Naive thymus-derived CD4-positive, alpha-beta T cell (primary cell): ENCODE results near the gene CDK5RAP1. TPM values are rescaled to one million over a fixed set of nuclear protein-coding genes. Genes with fewer than 3 reads are reported as not detected.

Experiments
- ATAC-seq: fragments of 150-1000 bp; cut with Tn5 transposase; 2 replicates; pipeline ENCODE4 v1.10.0; 2021; ENCODE audit warnings: mild to moderate bottlenecking, moderate library complexity
- CTCF ChIA-PET: fragments of 350-600 bp; sonication (Branson Sonifier 250); formaldehyde crosslinking; loops from one replicate; lab custom pipeline; 2021; ENCODE audit warnings: antibody characterized with exemption; lab: Charles Lee
- POLR2A ChIA-PET: fragments of 350-600 bp; sonication (Branson Sonifier 250); formaldehyde crosslinking; loops from one replicate; lab custom pipeline; 2021; ENCODE audit warnings: antibody characterized with exemption, inconsistent platforms; lab: Charles Lee
- DNase-seq, 9 donors: peaks; one replicate each; pipeline versions ENCODE4 v3.0.0 to v3.0.0-alpha.2; 2020 to 2022; ENCODE audit warnings: mixed read lengths in 1 of 9
- H3K27ac ChIP-seq: one replicate; pipeline ENCODE4 v1.7.0; 2013; ENCODE audit warnings: mild to moderate bottlenecking, low read depth, low read length, moderate library complexity
- H3K27me3 ChIP-seq, 2 donors: one replicate each; pipeline ENCODE4 v1.7.0; 2013; ENCODE audit warnings: low read length in 2 of 2, mild to moderate bottlenecking in 2 of 2, moderate library complexity in 2 of 2; ENCODE audit not compliant: control insufficient read depth in 2 of 2, insufficient read depth in 2 of 2
- H3K36me3 ChIP-seq, 3 experiments: 1 replicate in 2 of 3; 2 replicates in 1 of 3; pipeline ENCODE4 v1.7.0; 2013; ENCODE audit warnings: low read length in 3 of 3, mild to moderate bottlenecking in 3 of 3, moderate library complexity in 1 of 3; ENCODE audit not compliant: insufficient read depth in 3 of 3, control insufficient read depth in 2 of 3
- H3K4me1 ChIP-seq, 2 donors: one replicate each; pipeline ENCODE4 v1.7.0; 2013; ENCODE audit warnings: low read length in 2 of 2, mild to moderate bottlenecking in 2 of 2, moderate library complexity in 1 of 2; ENCODE audit not compliant: control insufficient read depth in 2 of 2, insufficient read depth in 2 of 2
- H3K4me3 ChIP-seq: 2 replicates; pipeline ENCODE4 v1.7.0; 2013; ENCODE audit warnings: mild to moderate bottlenecking, low read length
- H3K9me3 ChIP-seq, 3 experiments: 1 replicate in 2 of 3; 2 replicates in 1 of 3; pipeline ENCODE4 v1.7.0; 2013; ENCODE audit warnings: low read length in 3 of 3; ENCODE audit not compliant: control insufficient read depth in 2 of 3
- H3K27ac Mint-ChIP-seq, 9 donors: one replicate each; pipeline ENCODE4 v1.8.0; 2020 to 2022; ENCODE audit warnings: mixed read lengths in 9 of 9, mild to moderate bottlenecking in 8 of 9, moderate library complexity in 5 of 9, inconsistent platforms in 2 of 9
- H3K27me3 Mint-ChIP-seq, 5 donors: one replicate each; pipeline ENCODE4 v1.8.0; 2021 to 2022; ENCODE audit warnings: mixed read lengths in 5 of 5, mild to moderate bottlenecking in 1 of 5
- H3K36me3 Mint-ChIP-seq, 5 donors: one replicate each; pipeline ENCODE4 v1.8.0; 2020 to 2022; ENCODE audit warnings: mixed read lengths in 5 of 5, mild to moderate bottlenecking in 3 of 5, inconsistent platforms in 1 of 5
- H3K4me1 Mint-ChIP-seq, 7 donors: one replicate each; pipeline ENCODE4 v1.8.0; 2020 to 2022; ENCODE audit warnings: mixed read lengths in 7 of 7, mild to moderate bottlenecking in 3 of 7, inconsistent platforms in 1 of 7
- H3K4me3 Mint-ChIP-seq, 10 donors: one replicate each; pipeline ENCODE4 v1.8.0; 2020 to 2022; ENCODE audit warnings: mild to moderate bottlenecking in 10 of 10, mixed read lengths in 10 of 10, moderate library complexity in 6 of 10, inconsistent platforms in 2 of 10
- H3K9me3 Mint-ChIP-seq, 11 donors: one replicate each; pipeline ENCODE4 v1.8.0; 2020 to 2022; ENCODE audit warnings: mixed read lengths in 11 of 11, mild to moderate bottlenecking in 4 of 11, inconsistent platforms in 1 of 11, moderate library complexity in 1 of 11
- intact Hi-C, 2 donors: fragments of 100-400 bp; cut with micrococcal nuclease; formaldehyde crosslinking; loops; one replicate each; pipeline ENCODE4 v1.15.1; 2023
- polyA plus RNA-seq, 2 donors: library from polyadenylated mRNA; unstranded; fragments of 300-500 nt; fragmentation: Illumina TruSeq; gene quantifications; one replicate each; pipeline ENCODE4 v1.2.3, GENCODE V29; 2021
- total RNA-seq, 6 experiments: library from RNA in 5 of 6; stranded (reverse) in 5 of 6; gene quantifications; 1 replicate in 5 of 6; 2 replicates in 1 of 6; pipeline ENCODE4 v1.2.3 and lab custom pipeline; 2021 to 2026

CDK5RAP1 gene
- total RNA-seq (10 to 100 TPM; 33.6 to 51.8 (median 49.4) TPM), polyA plus RNA-seq (10 to 100 TPM; 41.4 to 48.1 TPM), total RNA-seq (lab: John Stamatoyannopoulos, UW) (62.7 reads per million, percentile 76 among the genes with 10 or more reads in this experiment)

- H3K4me3 ChIP-seq: peak within 1 kb of the TSS; percentile 93
These were observed at the start of gene CDK5RAP1 for GRCh38 chr20:33401184-33401920. Gene CDK5RAP1 (minus strand): TSS chr20:33401519. CDS start chr20:33397064, 4,455 bp downstream.

GRCh38 chr20:33450867-33451266, 49.5 kb upstream of the CDK5RAP1 start:
- no peaks in the 10 kb centered on the region for H3K36me3 Mint-ChIP-seq
- CTCF ChIA-PET: interaction anchor here (1.5 kb wide), 1 partner anchor 218 kb away, joined by 5 read pairs; no protein-coding TSS in a partner anchor

More at GRCh38 chr20:33401184-33401920, at the start of gene CDK5RAP1:
- Mint-ChIP-seq H3K9me3 (no peaks in the 10 kb centered on the region), H3K27me3 (no peaks in the 10 kb centered on the region), H3K36me3 (peaks cover 0 to 7% (median 4%) of the 10 kb centered on the region in 5 donors), H3K4me1 (peaks cover 36 to 71% (median 64%) of the 10 kb centered on the region in 7 donors), H3K4me3 (peak within 1 kb of the TSS; percentile 92 to 99 (median 98)), H3K27ac (peak within 1 kb of the TSS; percentile 89 to 94 (median 92))
- DNase-seq (peak; percentile 62 to 84 (median 82)), ATAC-seq (peak; percentile 98)
- peaks cover 23 to 33% of the 10 kb centered on the region in 2 donors for H3K4me1 ChIP-seq
- peak within 1 kb of the TSS; percentile 80 for H3K27ac ChIP-seq
- POLR2A ChIA-PET: interaction anchor here (0.8 to 2.0 kb wide), 9 partner anchors 42 to 1186 kb away, joined by 3 to 10 read pairs (median 4); partner anchors contain the start of genes CBFA2T2, CHMP4B, EIF2S2 and PXMP4
- no peaks in the 10 kb centered on the region for H3K9me3 ChIP-seq
- no peaks in the 10 kb centered on the region for H3K27me3 ChIP-seq
- CTCF ChIA-PET: interaction anchor here (0.9 to 1.6 kb wide), 3 partner anchors 22 to 87 kb away, joined by 3 to 10 read pairs (median 3); partner anchors contain the start of gene SNTA1
- intact Hi-C loops: loop anchor here (1.0 to 2.0 kb wide), 7 partner anchors 29 to 711 kb away; partner anchors contain the start of genes ACTL10 (in 1 of the 2), EIF2S2 (in 1 of the 2), RALY (in 1 of the 2) and SNTA1 (in 1 of the 2)
- peaks cover 0 to 13% (median 0%) of the 10 kb centered on the region in 3 experiments for H3K36me3 ChIP-seq

GRCh38 chr20:33445881-33446625, 44.7 kb upstream of the CDK5RAP1 start:
- DNase-seq: no peak
- POLR2A ChIA-PET: interaction anchor here (0.6 kb wide), 1 partner anchor 665 kb away, joined by 3 read pairs; no protein-coding TSS in a partner anchor

More at GRCh38 chr20:33450867-33451266, 49.5 kb upstream of the CDK5RAP1 start:
- Mint-ChIP-seq H3K9me3 (peaks cover 0 to 1% (median 0%) of the 10 kb centered on the region in 11 donors), H3K27me3 (peaks cover 0 to 5% (median 0%) of the 10 kb centered on the region in 5 donors), H3K27ac (no peak overlapping the region), H3K4me3 (no peak overlapping the region), H3K4me1 (peaks cover 0 to 7% (median 1%) of the 10 kb centered on the region in 7 donors)
- ATAC-seq: no peak
- Histone ChIP-seq H3K27ac (no peak overlapping the region), H3K4me1 (no peaks in the 10 kb centered on the region), H3K27me3 (no peaks in the 10 kb centered on the region), H3K4me3 (no peak overlapping the region), H3K36me3 (no peaks in the 10 kb centered on the region), H3K9me3 (no peaks in the 10 kb centered on the region)
- POLR2A ChIA-PET: interaction anchor here (1.3 kb wide), 1 partner anchor 220 kb away, joined by 3 read pairs; no protein-coding TSS in a partner anchor
- DNase-seq: no peak
- intact Hi-C loops: no loop called here

GRCh38 chr20:33444797-33445560, 43.7 kb upstream of the CDK5RAP1 start:
- Histone ChIP-seq H3K27me3 (no peaks in the 10 kb centered on the region), H3K4me3 (peak overlapping the region; percentile 96), H3K4me1 (peaks cover 10 to 11% of the 10 kb centered on the region in 2 donors), H3K27ac (peak overlapping the region; percentile 58), H3K36me3 (peaks cover 0 to 3% (median 0%) of the 10 kb centered on the region in 3 experiments), H3K9me3 (no peaks in the 10 kb centered on the region)
- ChIA-PET POLR2A (interaction anchor here (0.6 to 1.6 kb wide), 8 partner anchors 44 to 669 kb away, joined by 3 to 8 read pairs (median 4); partner anchors contain the start of genes CBFA2T2, CDK5RAP1, EIF2S2 and PXMP4), CTCF (interaction anchor here (0.6 to 2.2 kb wide), 5 partner anchors 10 to 223 kb away, joined by 3 to 10 read pairs (median 5); partner anchors contain the start of genes ACTL10 and CDK5RAP1)
- no peaks in the 10 kb centered on the region for H3K36me3 Mint-ChIP-seq
- peaks cover 16 to 32% (median 22%) of the 10 kb centered on the region in 7 donors for H3K4me1 Mint-ChIP-seq
- ATAC-seq (no peak), DNase-seq (peak in 1 of 9 donors; percentile 23)
- H3K9me3 Mint-ChIP-seq: peaks cover 0 to 2% (median 0%) of the 10 kb centered on the region in 11 donors
- peak overlapping the region; percentile 69 to 95 (median 90) for H3K27ac Mint-ChIP-seq
- peaks cover 0 to 19% (median 0%) of the 10 kb centered on the region in 5 donors for H3K27me3 Mint-ChIP-seq
- intact Hi-C loops: loop anchor here (1.0 to 10.0 kb wide), 12 partner anchors 44 to 667 kb away; partner anchors contain the start of genes ACTL10 (in 1 of the 2), CDK5RAP1 (in 1 of the 2), CHMP4B (in 1 of the 2) and EIF2S2 (in 1 of the 2)
- H3K4me3 Mint-ChIP-seq: peak overlapping the region; percentile 82 to 96 (median 92)

More at GRCh38 chr20:33445881-33446625, 44.7 kb upstream of the CDK5RAP1 start:
- Histone ChIP-seq H3K36me3 (peaks cover 0 to 3% (median 0%) of the 10 kb centered on the region in 3 experiments), H3K4me3 (no peak overlapping the region), H3K27ac (no peak overlapping the region), H3K9me3 (no peaks in the 10 kb centered on the region), H3K4me1 (peaks cover 10 to 11% of the 10 kb centered on the region in 2 donors), H3K27me3 (no peaks in the 10 kb centered on the region)
- Mint-ChIP-seq H3K4me1 (peaks cover 16 to 32% (median 22%) of the 10 kb centered on the region in 7 donors), H3K9me3 (peaks cover 0 to 2% (median 0%) of the 10 kb centered on the region in 11 donors), H3K4me3 (peak overlapping the region in 1 of 10 donors; percentile 34), H3K36me3 (no peaks in the 10 kb centered on the region), H3K27ac (peak overlapping the region in 3 of 9 donors; percentile 4 to 57 (median 5)), H3K27me3 (peaks cover 0 to 20% (median 0%) of the 10 kb centered on the region in 5 donors)
- intact Hi-C loops: loop anchor here (1.0 to 10.0 kb wide), 4 partner anchors 43 to 351 kb away; partner anchors contain the start of gene ACTL10 (in 1 of the 2)
- ATAC-seq: no peak
- CTCF ChIA-PET: interaction anchor here (0.7 to 2.0 kb wide), 2 partner anchors 111 to 222 kb away, joined by 5 to 7 read pairs; partner anchors contain the start of gene ACTL10
